IPS DF 19.7 (cell line): Measurements from ENCODE around the gene ATPAF1.

Experiments used
- DNase-seq: peaks from one replicate; pipeline ENCODE4 v3.0.0-alpha.2; 2013; ENCODE audit warnings: low read depth, low spot score

ATPAF1 gene

GRCh38 chr1:46616277-46617107, 51.7 kb downstream of the ATPAF1 start, which contains the start of gene MOB3C:
TSS of gene MOB3C (minus strand) at chr1:46616811. CDS start at chr1:46613321, 3,490 bp downstream.
- no peak for DNase-seq

GRCh38 chr1:46615735-46616134, 52.4 kb downstream of the ATPAF1 start:
- no peak for DNase-seq

GRCh38 chr1:46615088-46615487, 53.1 kb downstream of the ATPAF1 start:
- DNase-seq: no peak

DNA sequence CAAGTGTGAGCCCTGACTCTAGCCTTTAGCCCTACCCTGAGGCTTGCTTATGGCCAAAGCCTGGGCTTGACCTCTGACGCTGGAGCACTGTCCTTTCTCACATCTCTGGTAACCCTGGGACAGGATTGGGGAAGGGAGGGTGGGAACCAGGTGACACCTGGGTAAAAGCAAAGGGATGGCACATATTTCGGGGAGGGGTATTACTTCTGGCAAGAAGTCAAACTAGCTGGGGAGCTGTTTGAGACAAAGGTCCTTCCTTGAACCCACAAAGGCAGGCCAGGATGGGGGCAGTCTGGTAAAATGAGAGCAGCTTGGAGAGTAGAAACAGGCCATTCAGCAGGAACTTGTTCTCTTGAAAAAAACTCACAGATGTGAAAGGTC, 53.6 kb downstream of the ATPAF1 start:
- no peak for DNase-seq

- DNase-seq: peak; percentile 57
Measured at GRCh38 chr1:46613661-46614603, 54.2 kb downstream of the ATPAF1 start.

GRCh38 chr1:46612937-46613660, 55.1 kb downstream of the ATPAF1 start:
- DNase-seq: no peak

GRCh38 chr1:46611691-46612221, 56.4 kb downstream of the ATPAF1 start:
- no peak for DNase-seq

DNA sequence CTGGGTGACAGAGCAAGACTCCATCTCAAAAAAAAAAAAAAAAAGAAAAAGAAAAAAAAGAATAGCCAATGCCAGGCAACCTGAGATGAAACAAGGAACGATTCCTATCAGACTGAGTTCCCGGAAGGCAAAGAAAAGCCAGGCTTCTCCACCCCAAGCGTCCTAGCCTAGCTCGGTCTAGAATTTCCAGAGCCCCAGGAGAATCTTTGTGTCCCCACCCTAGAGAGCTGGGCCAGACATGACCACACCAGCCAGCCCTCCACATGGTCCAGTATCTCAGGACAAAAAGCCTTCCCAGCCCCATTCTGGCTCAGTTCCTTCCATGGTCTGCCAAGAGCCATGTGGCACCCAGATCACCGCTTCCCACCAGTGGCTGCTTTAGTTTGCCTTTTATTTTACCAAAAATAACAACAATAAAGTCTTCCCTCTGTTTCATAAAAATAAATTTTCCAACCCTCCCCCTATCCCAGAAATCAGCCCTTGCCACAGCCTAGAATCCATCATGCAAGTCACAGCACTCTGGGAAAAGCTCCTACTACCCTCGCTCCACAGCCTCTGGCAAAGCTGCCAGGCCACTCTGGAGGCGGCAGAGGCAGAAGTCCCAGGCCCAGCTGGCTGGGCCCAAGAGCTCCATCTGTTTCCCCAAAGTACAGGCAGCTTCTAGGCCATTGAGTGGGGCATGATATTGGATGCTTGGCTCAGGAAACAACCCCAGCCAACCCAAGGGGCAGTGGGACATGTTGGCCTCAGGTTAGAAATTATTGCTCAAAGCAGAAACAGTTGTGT, 60.6 kb downstream of the ATPAF1 start:
- DNase-seq: no peak

DNA sequence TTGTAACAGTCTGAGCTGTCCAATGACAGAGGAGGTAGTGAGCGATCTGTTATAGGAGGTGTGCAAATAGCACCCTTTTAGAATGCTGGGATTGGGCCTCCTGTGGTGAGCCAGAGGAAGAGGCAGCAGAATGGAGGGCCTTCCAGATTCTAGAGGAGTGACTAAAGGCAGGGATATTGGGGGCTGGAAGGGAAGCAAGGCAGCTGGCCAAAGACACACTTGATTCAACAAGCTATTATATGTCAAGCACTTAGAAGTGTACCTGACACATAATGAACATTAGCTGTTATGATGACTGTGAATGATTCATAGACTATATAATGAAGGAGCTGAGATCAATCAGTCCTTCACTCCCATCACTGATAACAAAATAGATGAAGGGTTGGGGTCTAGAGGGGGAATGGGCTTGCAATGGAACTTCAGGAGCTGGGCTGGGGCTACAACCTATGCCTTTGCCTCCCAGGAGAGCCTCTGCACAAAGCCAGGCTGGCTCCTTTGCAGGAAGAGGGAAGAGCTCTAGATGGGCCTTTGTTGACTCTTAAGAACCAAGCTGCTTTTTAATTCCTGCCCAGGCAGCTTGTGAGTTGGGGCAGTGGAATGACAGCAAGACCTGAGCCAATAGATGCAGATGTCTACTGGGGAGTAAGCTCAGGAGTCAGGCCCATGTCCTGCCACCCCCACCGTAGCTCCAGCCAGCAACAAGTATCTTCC, 61.8 kb downstream of the ATPAF1 start:
- DNase-seq: no peak

DNA sequence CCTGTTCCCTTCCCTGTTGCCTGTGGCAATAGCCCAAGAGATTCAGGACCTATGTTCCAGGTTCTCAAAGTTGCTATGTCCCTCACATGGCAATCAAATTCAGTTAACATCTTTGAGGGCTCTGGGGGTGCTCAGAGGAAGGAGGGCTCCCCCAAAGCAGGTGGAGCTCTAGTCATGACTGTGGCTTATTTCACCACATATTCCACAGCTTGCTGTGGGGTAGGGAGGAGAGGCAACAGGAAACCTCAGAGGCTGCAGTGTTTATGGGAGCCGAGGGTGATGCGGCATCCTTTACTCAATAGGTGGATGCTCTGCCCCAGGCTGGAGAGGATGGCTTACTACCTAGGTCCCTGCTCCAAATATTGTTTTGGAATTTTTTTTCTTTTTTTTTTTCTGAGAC, 62.9 kb downstream of the ATPAF1 start:
- no peak for DNase-seq

GRCh38 chr1:46603858-46604549, 64.2 kb downstream of the ATPAF1 start, which contains the start of gene MKNK1:
TSS of gene MKNK1 (minus strand) at chr1:46604268. CDS start at chr1:46583327, 20,941 bp downstream.
- DNase-seq: peak; percentile 82

GRCh38 chr1:46603481-46603857, 64.7 kb downstream of the ATPAF1 start:
- no peak for DNase-seq

- DNase-seq: no peak
Measured at GRCh38 chr1:46601257-46602007, 66.7 kb downstream of the ATPAF1 start.

DNA sequence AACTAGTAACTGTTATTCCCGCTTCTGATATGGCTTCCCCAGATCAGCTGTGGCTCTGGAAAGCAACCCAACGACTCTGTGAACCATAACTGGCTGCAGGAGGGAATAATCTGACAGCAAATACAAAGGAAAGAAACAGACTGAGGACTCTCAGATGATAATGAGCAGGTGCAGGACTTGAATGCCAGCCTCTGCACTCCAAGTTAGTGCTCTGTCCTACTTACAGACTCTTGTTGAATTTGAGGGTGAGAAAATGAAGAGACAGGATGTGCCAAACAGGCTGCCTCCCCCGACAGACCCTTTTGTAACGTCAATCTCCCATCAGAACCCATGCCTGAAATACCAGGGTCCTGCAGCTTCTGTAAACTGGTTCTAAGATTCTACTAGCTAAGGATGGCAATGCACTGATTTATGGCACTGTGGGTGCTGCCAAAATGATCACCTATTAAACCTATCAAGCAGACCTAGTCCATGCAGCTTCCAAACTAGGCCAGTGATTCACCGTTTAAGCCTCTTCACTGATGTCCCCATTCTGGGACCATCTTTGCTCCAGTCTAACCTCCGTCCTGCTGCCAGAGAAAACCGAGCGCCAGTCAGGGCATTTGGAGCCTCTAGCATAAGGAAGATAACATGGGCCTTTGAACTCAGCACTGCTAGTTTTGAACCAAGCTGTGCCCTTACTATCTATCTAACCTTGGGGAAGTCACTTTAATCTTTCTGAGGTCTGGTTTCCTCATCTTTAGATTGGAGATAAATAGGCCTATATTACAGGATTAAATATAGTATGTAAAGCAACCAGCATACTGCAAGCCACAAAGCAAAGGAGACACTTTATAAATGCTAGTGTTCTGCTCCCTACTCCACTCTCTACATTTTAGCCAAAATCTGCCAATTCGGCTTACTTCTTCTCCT, 68.8 kb downstream of the ATPAF1 start:
- DNase-seq: no peak

GRCh38 chr1:46596846-46597245, 71.3 kb downstream of the ATPAF1 start:
- no peak for DNase-seq

GRCh38 chr1:46596036-46596435, 72.1 kb downstream of the ATPAF1 start:
- DNase-seq: no peak

- no peak for DNase-seq
Measured at GRCh38 chr1:46595127-46595526, 73.0 kb downstream of the ATPAF1 start.

GRCh38 chr1:46594063-46594462, 74.1 kb downstream of the ATPAF1 start:
- DNase-seq: no peak
